Stimulated activated CD4-positive, alpha-beta T cell treated with anti-CD3 and anti-CD28 coated beads, Interleukin-4, amount 100 ng/mL, for 48 hours (primary cell): Measurements from ENCODE around the gene RPGRIP1.
"Not testable (repeated sequence)": the region's sequence is repeated elsewhere in the genome, so short reads cannot be mapped to it uniquely, and the experiment has no call there.

ENCODE experiments used
- DNase-seq, 2 donors: peaks; one replicate each; pipeline ENCODE4 v3.0.0-alpha.2; 2020; ENCODE audit warnings: low read depth in 2 of 2

RPGRIP1 gene

DNA sequence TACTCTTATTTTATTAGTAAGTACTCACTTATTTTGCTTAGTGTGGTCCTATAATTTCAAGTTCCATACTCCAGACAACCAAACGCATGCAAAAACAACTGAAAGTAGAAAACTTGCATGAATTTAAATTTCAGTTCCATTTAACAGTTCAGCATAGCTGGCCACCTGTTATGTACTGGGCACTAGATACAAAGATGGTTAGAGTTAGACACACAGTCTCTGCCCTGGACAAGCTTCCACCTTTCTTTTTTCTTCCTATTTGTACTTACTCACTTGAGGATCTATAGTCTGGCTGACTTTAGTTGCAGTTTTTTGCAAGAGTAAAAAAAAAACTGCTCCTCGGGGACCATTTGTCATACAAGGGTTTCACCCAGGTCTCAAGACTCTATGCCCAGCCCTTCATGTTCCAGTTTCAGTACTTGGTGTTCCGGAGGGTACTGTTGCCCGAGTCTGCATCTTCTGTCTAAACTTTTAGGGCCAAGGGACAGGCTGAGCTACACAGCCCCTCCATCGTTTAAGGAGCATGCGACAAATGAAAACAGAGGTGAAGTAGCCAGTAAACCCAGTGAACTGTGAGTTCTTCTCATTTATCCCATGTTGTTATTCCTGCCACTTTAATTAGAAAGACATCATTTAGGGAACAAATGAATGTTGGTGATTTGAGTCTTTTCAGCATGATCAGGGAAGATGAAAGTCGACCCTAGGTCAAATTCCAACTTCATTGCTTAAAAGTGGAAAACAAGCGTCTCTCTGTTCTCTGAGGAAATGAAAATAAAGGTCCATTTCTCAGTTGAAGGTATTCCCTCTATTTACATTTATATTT, 22.3 kb downstream of the RPGRIP1 start:
- DNase-seq = no peak

DNA sequence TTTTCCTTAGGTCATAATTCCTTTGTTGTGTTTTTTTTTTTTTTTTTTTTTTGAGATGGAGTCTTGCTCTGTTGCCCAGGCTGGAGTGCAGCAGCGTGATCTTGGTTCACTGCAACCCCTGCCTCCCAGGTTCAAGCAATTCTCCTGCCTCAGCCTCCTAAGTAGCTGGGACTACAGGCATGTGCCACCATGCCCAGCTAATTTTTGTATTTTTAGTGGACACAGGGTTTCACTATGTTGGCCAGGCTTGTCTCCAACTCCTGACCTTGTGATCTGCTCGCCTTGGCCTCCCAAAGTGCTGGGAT, 22.9 kb downstream of the RPGRIP1 start:
- DNase-seq = not testable (repeated sequence)

DNA sequence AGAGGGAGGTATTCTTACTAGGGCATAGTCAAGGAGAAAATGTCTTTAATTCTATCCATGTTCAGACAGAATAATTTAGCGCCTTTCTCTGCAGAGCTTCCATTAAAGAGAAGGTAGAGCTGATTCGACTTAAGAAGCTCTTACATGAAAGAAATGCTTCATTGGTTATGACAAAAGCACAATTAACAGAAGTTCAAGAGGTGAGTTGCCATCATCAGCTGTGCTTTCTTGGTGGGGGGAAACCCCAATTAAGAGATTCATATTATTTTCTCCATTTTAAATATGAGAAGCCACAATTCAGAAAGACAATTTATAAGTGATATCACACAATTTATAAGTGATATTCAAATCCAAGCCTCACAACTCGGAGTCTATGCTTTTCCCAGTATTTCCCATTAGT, 27.8 kb downstream of the RPGRIP1 start:
- no peak for DNase-seq

DNA sequence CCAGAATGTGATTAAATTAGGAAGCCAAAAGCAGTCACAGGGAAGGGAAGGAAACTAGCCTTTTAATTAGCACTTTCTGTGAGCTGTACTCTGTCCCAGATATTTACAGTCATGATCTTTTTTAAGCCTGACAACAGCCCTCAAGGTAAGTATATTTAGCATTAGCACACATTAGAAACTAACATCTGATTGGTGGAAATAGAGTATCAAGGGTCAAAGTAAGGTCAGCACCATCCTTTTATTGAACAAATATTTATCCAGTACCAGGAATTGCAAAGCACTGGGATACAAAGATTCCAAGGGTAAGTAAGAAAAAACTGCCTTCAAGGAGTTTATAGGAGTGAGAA, 28.2 kb downstream of the RPGRIP1 start:
- no peak for DNase-seq

DNA sequence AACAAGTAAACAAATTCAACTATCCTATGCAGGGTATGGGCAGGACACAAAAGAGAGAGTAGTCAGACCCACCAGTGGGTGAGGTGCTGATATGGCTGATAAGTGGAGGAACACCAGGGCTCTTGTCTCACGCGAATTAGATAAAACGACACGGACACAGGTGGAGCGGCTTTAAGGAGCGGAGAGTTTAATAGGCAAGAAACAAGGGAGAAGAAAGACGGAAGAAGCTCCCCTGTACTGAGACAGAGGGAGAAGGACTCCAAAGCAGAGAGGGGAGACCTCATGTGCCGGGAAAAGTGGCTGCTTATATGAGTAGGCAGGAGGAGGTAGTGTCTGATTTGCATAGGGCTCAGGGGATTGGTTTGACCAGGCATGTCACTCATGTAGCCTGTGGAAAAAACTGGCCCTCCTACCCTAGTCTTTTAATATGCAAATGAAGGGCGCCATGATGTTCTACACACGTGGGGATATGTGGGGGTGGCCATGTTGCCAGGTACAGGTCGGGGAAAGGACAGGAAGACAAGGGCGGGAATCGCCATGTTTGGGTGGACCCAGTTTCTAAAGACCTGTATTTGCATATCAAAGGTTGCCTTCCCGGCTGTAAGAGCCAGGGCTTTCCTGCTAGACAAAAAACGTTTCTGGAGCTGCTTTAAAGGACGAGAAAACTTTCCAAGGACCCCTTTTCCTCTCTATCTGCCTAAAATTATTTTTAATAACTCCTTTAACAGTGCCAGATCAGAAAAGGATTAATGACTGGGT, 28.8 kb downstream of the RPGRIP1 start:
- peak; percentile 61 to 81 for DNase-seq

DNA sequence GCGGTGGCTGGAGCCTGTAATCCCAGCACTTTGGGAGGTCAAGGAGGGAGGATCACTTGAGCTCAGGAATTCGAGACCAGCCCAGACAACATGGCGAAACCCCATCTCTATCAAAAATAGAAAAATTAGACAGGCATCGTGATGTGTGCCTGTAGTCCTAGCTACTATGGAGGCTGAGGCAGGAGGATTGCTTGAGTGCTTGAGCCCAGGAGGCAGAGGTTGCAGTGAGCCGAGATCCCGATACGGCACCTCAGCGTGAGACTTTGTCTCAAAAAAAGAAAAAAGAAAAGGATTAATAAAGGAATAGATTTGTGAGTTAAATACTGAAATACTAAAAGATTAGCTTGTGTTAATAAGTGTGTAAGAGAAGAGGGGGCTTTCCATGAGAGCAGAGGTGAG, 29.4 kb downstream of the RPGRIP1 start:
- no peak for DNase-seq

DNA sequence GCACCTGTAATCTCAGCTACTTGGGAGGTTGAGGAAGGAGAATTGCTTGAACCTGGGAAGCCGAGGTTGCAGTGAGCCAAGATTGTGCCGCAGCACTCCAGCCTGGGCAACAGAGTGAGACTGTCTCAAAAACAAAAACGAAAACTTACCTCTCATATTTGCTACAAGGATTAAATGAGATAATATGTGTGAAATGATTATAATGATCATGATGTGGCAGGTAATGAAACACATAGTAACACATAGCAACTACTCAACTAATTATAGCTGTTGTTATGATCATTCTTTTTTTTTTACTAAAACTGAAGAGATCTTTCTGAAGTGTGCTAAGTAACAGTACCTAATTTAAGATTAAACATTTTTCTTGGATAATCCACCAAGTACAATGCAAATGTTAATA, 30.1 kb downstream of the RPGRIP1 start:
- DNase-seq = no peak

DNA sequence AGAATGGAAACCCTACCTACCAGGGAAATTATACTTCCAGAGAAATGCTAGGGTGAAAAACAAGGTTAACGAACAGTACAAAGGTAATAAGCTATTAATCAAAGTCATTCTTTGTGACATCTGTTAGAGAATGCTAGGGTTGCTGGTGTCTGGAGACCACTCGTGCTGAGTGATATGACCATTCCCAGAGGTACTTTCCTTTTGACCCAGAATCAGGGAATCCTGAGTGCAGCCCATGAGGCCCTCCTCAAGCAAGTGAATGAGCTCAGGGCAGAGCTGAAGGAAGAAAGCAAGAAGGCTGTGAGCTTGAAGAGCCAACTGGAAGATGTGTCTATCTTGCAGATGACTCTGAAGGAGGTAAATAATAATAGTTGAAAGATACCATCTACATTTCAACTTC, 31.7 kb downstream of the RPGRIP1 start:
- DNase-seq = no peak

DNA sequence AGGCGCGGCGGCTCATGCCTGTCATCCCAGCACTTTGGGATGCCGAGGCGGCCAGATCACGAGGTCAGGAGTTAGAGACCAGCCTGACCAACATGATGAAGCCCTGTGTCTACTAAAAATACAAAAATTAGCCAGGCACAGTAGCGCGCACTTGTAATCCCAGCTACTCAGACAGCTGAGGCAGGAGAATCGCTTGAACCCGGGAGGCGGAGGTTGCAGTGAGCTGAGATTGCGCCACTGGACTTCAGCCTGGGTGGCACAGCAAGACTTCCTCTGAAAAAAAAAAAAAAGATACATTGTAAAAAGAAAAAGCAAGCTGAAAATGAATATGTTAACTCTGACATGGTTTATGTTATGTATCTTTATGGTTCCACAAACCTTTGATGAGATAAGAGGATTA, 33.6 kb downstream of the RPGRIP1 start:
- no peak for DNase-seq

DNA sequence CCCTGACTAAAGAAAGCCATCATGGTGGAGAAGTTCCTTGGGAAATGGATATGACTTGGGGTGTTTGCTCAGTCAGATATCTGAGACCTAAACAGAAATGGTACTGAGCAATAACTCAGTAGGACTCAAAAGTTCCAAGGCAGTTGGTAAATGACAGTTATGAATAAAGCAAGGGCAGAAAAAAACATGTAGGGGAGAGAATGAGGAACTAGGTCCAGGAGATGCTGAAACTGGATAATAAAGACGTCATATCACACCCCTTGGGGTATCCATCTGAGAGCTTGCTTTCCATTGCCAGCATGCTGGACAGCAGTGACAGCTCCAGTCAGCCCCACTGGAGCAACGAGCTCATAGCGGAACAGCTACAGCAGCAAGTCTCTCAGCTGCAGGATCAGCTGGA, 37.5 kb downstream of the RPGRIP1 start:
- DNase-seq = no peak

DNA sequence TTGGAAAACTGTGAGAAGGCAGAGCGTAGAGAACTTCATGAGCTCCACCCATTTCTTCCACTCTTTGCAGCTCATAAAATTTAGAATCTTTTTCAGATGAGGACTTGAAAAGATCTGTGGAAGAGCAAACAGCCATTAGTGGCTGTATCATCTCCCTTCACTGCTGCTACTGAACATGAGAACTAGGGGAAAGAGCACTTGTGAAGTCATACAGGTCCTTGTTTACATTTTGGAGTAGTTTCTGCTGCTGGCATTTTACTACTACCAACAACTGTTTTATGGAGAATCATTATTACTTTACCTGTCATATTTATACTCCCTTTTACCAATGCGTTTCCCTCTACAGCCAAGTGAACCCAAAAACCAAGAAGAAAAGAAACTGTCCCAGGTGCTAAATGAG, 41.0 kb downstream of the RPGRIP1 start:
- DNase-seq = no peak

DNA sequence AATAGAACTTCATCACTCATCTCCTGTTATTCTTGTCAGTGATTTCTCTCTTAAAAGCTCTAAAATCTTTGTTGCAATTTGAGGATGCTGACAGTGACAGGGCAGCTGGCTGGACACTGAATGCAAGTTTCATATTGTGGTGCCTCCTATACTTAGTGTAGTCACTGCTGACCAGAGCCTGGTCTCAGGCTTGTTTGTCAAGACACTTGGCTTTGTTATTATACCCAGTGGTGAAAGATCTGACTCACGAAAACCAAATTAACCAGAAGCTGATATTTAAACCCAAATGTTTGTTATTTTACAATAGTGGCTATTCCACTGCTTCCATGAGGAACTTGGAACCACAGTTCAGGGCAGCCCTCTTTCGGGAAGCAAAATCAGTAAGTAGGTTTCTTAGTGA, 42.8 kb downstream of the RPGRIP1 start:
- no peak for DNase-seq

DNA sequence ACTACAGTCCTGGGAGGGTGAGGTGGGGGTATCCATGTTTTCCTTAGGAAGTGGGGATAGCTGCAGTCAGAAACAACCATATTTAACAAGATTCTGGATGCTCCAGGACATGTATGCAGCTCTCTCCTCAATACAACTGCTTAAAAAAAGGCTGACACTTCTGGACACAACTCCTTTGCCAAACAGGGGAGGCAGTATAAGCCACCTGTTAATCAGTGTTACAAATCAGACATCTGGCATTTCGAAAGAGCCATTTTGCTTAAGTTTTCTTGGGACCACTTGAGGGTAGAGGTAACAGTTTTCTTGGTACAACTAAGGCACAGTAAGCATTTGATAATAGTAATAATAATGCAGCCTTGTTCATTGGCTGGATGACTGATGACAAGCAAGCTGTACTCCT, 47.1 kb downstream of the RPGRIP1 start:
- no peak for DNase-seq
